Suprapubic skin (tissue), 4 donors: Measurements from ENCODE around the gene TREH. TPM values are rescaled to one million over a fixed set of nuclear protein-coding genes. Genes with fewer than 3 reads are reported as not detected.

Experiments used
- DNase-seq, 2 donors: peaks; one replicate each; pipeline ENCODE4 v3.0.0-alpha.2; 2019; ENCODE audit warnings: low spot score in 2 of 2
- H3K27ac ChIP-seq: fragments of 200-600 bp; sonication (generic); one replicate; pipeline ENCODE4 v1.5.1; 2019
- H3K27me3 ChIP-seq: fragments of 200-600 bp; sonication (generic); one replicate; pipeline ENCODE4 v1.5.1; 2019
- H3K36me3 ChIP-seq: fragments of 200-600 bp; sonication (generic); one replicate; pipeline ENCODE4 v1.5.1; 2019
- H3K4me1 ChIP-seq: fragments of 200-600 bp; sonication (generic); one replicate; pipeline ENCODE4 v1.5.1; 2019
- H3K4me3 ChIP-seq: fragments of 200-600 bp; sonication (generic); one replicate; pipeline ENCODE4 v1.5.1; 2019; ENCODE audit warnings: mild to moderate bottlenecking
- H3K9me3 ChIP-seq: fragments of 200-600 bp; sonication (generic); one replicate; pipeline ENCODE4 v1.5.1; 2019
- EP300 ChIP-seq: sonication (generic); formaldehyde crosslinking; IDR thresholded peaks from one replicate; pipeline ENCODE4 v1.6.1; 2017; ENCODE audit warnings: antibody characterized with exemption
- POLR2A ChIP-seq, 2 donors: fragments of 450-650 bp; IDR thresholded peaks; one replicate each; pipeline ENCODE4 v1.6.1; 2017; ENCODE audit warnings: antibody characterized with exemption in 2 of 2, mild to moderate bottlenecking in 2 of 2, moderate library complexity in 2 of 2
- POLR2AphosphoS5 ChIP-seq, 3 donors: sonication (generic); formaldehyde crosslinking; IDR thresholded peaks; one replicate each; pipeline ENCODE4 v1.6.1; 2017; ENCODE audit warnings: antibody characterized with exemption in 3 of 3
- WGBS: methylation state at CpG from one replicate; pipeline ENCODE4 v1.1.5; 2018; 5-methylcytosine and 5-hydroxymethylcytosine counted together
- total RNA-seq, 4 donors: library from RNA; depleted of rRNA; stranded (reverse); fragments of >200 nt; gene quantifications; one replicate each; pipeline ENCODE4 v1.1.0, GENCODE V29; 2016
- TF ChIP-seq, protein P1 (sequence below), 2 donors: fragments of 200-600 bp in 1 of 2; fragments of 450-650 bp in 1 of 2; sonication (generic) in 1 of 2; IDR thresholded peaks; one replicate each; pipeline ENCODE4 v1.5.1; 2016 to 2019; ENCODE audit warnings: antibody characterized with exemption in 2 of 2, mild to moderate bottlenecking in 1 of 2, moderate library complexity in 1 of 2

The TREH gene
- total RNA-seq, 4 donors from 2014 or later: not detected

GRCh38 chr11:118662401-118663271, 16.8 kb downstream of the TREH start:
- peaks cover 18% of the 10 kb centered on the region for H3K4me1 ChIP-seq
- WGBS: 77% methylated on average over 6 of the region's 8 CpGs
- no peaks in the 10 kb centered on the region for H3K27me3 ChIP-seq
- no peaks in the 10 kb centered on the region for H3K9me3 ChIP-seq
- H3K36me3 ChIP-seq: peaks cover 3% of the 10 kb centered on the region
- DNase-seq: peak; percentile 50 to 73
- TF ChIP-seq POLR2A (IDR thresholded peaks at IDR 0.05) (no peak), EP300 (no peak), POLR2AphosphoS5 (IDR thresholded peaks at IDR 0.05) (no peak)
- TF ChIP-seq, protein P1, sequence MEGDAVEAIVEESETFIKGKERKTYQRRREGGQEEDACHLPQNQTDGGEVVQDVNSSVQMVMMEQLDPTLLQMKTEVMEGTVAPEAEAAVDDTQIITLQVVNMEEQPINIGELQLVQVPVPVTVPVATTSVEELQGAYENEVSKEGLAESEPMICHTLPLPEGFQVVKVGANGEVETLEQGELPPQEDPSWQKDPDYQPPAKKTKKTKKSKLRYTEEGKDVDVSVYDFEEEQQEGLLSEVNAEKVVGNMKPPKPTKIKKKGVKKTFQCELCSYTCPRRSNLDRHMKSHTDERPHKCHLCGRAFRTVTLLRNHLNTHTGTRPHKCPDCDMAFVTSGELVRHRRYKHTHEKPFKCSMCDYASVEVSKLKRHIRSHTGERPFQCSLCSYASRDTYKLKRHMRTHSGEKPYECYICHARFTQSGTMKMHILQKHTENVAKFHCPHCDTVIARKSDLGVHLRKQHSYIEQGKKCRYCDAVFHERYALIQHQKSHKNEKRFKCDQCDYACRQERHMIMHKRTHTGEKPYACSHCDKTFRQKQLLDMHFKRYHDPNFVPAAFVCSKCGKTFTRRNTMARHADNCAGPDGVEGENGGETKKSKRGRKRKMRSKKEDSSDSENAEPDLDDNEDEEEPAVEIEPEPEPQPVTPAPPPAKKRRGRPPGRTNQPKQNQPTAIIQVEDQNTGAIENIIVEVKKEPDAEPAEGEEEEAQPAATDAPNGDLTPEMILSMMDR (IDR thresholded peaks at IDR 0.05): no peak
- no peak overlapping the region for H3K27ac ChIP-seq
- no peak overlapping the region for H3K4me3 ChIP-seq

GRCh38 chr11:118661425-118662301, 17.8 kb downstream of the TREH start:
- H3K27ac ChIP-seq: no peak overlapping the region
- H3K27me3 ChIP-seq: no peaks in the 10 kb centered on the region
- peaks cover 18% of the 10 kb centered on the region for H3K4me1 ChIP-seq
- H3K4me3 ChIP-seq: no peak overlapping the region
- DNase-seq: peak; percentile 54 to 72
- peaks cover 11% of the 10 kb centered on the region for H3K36me3 ChIP-seq
- TF ChIP-seq, protein P1 (IDR thresholded peaks at IDR 0.05): no peak
- TF ChIP-seq EP300 (no peak), POLR2A (IDR thresholded peaks at IDR 0.05) (no peak), POLR2AphosphoS5 (IDR thresholded peaks at IDR 0.05) (no peak)
- no peaks in the 10 kb centered on the region for H3K9me3 ChIP-seq
- 83% methylated on average over 15 of the region's 19 CpGs for WGBS

DNA sequence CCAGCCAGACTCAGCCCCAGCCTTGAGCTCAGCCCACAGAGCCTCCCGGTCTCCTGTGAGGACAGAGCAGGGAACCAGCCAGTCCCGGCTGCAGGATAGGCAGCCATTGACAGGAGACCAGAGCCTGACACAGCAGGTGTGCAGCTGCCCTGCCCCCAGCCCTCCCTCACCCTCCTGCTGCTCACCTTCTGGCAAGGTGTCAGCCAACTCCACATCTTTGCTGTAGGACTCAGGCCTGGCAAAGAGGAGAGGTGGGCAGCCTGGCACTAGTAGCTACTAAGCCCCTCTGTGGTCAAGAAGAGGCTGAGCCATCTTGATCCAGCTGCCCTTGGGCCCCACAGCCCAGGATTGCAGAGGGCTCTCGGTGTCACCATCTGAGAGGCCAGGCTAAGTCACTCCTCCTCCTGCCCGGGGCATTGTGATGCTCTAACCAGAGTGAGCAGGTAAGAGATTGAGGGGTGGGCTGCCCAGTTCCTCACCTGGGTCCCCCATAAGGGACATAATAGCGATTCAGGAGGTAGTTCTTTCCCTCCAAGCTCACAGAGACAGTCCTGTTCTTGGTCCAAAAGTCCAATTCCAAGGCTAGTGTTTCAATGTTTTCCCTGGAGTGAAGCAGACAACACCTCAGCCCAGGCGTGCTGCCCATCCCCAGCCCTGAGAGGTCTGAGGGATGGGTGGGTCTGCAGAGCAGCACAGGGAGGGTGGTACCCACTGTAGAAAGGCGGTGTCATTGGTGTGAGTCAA, 18.6 kb downstream of the TREH start:
- Histone ChIP-seq H3K27me3 (no peaks in the 10 kb centered on the region), H3K27ac (no peak overlapping the region), H3K4me3 (no peak overlapping the region), H3K4me1 (peaks cover 18% of the 10 kb centered on the region), H3K9me3 (no peaks in the 10 kb centered on the region), H3K36me3 (peaks cover 19% of the 10 kb centered on the region)
- 75% methylated on average over 6 of the region's 7 CpGs for WGBS
- TF ChIP-seq POLR2AphosphoS5 (IDR thresholded peaks at IDR 0.05): no peak
- TF ChIP-seq EP300: no peak
- TF ChIP-seq, protein P1 (IDR thresholded peaks at IDR 0.05): no peak
- no peak for TF ChIP-seq POLR2A (IDR thresholded peaks at IDR 0.05)
- DNase-seq: peak; percentile 59 to 72

GRCh38 chr11:118659953-118660680, 19.3 kb downstream of the TREH start:
- H3K27ac ChIP-seq: no peak overlapping the region
- peaks cover 25% of the 10 kb centered on the region for H3K36me3 ChIP-seq
- DNase-seq: peak; percentile 48 to 64
- TF ChIP-seq POLR2A (IDR thresholded peaks at IDR 0.05): no peak
- TF ChIP-seq, protein P1 (IDR thresholded peaks at IDR 0.05): no peak
- no peak for TF ChIP-seq POLR2AphosphoS5 (IDR thresholded peaks at IDR 0.05)
- no peak for TF ChIP-seq EP300
- H3K4me3 ChIP-seq: no peak overlapping the region
- WGBS: 41% methylated on average over 10 of the region's 14 CpGs
- H3K27me3 ChIP-seq: no peaks in the 10 kb centered on the region
- H3K4me1 ChIP-seq: peaks cover 18% of the 10 kb centered on the region
- no peaks in the 10 kb centered on the region for H3K9me3 ChIP-seq
